Activated T-cell treated with anti-CD3 and anti-CD28 coated beads for 48 hours (primary cell): ENCODE data around the gene TET1.
"Not testable (repeated sequence)": the region's sequence is repeated elsewhere in the genome, so short reads cannot be mapped to it uniquely, and the experiment has no call there.

Experiments
- DNase-seq: peaks from one replicate; pipeline ENCODE4 v3.0.0-alpha.2; 2020; ENCODE audit warnings: low read depth

Gene TET1

DNA sequence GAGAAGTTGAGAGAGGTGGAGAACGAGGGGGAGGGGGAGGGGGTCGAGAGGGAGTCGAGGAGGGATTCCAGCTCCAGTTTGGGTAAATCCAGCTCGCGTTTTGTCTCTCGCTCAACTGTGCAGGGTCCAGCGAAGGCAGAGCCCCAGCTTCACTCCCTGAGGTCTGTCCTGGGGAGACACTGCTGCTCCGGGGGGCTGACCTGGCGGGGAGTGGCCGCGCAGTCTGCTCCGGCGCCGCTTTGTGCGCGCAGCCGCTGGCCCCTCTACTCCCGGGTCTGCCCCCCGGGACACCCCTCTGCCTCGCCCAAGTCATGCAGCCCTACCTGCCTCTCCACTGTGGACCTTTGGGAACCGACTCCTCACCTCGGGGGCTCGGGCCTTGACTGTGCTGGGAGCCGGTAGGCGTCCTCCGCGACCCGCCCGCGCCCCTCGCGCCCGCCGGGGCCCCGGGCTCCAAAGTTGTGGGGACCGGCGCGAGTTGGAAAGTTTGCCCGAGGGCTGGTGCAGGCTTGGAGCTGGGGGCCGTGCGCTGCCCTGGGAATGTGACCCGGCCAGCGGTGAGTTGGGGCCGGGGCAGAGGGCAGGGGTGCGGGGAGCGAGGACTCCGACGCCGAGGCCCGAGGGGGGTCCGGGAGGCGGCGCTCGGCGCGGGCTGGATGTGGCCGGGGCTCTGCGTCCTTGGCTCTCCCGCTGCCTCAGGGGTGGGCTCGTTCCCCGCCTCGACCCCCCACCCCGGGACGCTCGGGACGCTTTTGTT is at the start of gene TET1:
Gene TET1, plus strand, starts transcription at position 152 of the 757 bp plus-strand sequence. CDS start 12,002 bp downstream, outside the sequence.
- DNase-seq, result peak; percentile 7

GRCh38 chr10:68516216-68516615 is 43.9 kb upstream of the TET1 start:
- DNase-seq, result not testable (repeated sequence)

DNA sequence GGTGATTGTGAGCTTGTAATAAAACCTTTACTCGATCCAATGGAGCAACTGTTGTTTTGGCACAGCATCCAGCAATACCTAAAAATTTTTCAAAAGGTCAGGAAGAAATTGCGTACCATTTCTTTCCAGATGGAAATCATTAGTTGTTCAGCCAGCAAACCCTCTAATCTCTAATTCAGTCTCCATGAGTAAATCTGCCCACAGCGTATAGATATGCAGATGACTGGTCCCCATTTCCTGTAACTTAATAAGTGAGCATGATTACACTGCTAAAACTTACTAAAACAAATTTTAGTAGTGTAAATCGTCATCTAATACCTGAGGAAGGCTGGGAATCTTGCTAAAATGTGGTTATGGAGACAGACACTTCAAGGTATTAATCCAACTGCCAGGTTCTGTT is 43.4 kb upstream of the TET1 start:
- DNase-seq, result no peak

DNA sequence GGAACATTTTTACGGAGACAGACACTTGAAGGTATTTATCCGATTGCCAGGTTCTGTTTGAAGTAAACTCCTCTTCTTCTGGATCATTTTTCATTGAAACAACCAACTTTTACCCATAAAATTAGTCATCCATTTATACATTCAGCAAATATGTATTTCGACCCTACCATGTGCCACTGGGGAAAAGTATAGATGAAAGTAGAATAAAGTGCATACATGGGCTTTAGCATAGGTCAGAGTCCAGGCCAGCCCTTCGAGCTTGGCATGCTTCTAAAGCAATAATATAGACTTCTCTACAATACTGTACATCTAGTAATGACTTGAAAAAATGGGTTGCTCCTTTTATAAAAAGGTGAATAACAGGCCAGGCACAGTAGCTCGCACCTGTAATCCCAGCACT is 42.9 kb upstream of the TET1 start:
- no peak for DNase-seq

GRCh38 chr10:68518609-68519008 is 41.5 kb upstream of the TET1 start:
- not testable (repeated sequence) for DNase-seq

GRCh38 chr10:68525490-68526038 is 34.6 kb upstream of the TET1 start:
- DNase-seq, result not testable (repeated sequence)

DNA sequence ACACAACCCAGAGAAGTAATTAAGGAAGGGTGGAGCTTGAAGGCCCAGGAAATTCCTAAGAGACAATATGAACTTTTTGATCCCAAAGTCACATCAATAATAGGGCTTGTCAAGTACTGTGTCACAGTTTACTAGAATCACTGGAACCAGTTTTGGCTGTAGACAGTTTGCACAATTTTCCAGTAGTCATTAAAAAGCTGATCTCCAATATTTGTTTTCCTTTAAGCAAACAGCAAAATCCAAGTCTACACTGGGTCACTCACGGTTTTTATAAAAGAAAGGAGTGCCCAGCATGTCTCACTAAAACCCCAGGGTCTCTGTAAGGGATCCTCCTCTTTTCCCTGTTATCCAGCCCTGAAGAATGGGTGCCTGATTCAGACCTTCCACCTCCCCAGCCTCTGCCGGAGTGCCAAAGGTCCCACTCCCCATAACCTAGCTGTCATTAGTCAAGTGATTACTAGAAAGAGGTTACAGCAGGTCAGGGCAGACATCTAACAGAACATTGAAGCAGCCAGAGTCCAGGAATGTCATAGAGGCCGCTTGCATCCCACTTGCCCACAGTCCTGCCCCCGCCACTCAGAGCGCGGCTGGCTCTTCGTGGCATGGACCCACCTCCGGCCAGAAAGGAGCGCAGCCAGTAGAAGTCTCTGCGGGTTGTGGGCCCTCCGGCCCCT is 33.4 kb upstream of the TET1 start:
- DNase-seq, result no peak

GRCh38 chr10:68536973-68537372 is 23.2 kb upstream of the TET1 start:
- DNase-seq, result no peak

DNA sequence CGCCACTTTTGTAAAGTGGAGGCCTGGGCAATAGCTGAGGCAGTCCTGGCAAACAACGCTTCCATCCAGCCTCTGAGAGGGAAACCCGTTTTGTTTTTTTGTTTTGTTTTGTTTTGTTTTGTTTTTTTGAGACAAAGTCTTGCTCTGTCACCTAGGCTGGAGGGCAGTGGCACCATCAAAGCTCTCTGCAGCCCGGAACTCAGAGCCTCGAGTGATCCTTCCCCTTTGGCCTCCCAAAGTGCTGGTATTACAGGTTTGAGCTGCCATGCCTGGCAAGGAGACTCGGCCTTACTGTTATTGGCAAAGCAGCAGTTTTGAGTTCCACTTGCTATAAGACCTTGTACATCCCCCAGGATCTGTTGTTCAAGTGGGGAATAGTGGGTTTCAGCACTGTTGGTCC is 22.3 kb upstream of the TET1 start:
- DNase-seq, result no peak

GRCh38 chr10:68543004-68543918 is 16.9 kb upstream of the TET1 start:
- no peak for DNase-seq

- DNase-seq, result peak; percentile 12
Measured at GRCh38 chr10:68550747-68551411, 9.3 kb upstream of the TET1 start.

GRCh38 chr10:68553138-68553537 is 7.0 kb upstream of the TET1 start:
- DNase-seq, result no peak

- no peak for DNase-seq
Measured at GRCh38 chr10:68553599-68553998, 6.5 kb upstream of the TET1 start.

DNA sequence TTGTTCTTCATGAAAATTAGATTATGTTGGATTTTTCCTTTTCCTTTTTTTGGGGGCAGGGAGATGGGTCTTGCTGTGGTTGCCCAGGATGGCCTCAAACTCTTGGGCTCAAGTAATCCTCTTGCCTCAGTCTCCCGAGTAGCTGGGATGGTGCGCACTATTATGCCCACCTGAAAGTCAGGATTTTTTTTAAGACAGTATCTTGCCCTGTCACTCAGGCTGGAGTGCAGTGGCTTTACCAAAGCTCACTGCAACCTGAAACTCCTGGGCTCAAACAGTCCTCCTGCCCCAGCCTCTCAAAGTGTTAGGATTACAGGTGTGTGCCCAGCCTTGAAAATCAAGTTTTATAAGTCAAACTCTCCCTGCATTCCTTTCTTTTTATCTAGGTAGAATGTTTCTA is 1.7 kb upstream of the TET1 start:
- no peak for DNase-seq

DNA sequence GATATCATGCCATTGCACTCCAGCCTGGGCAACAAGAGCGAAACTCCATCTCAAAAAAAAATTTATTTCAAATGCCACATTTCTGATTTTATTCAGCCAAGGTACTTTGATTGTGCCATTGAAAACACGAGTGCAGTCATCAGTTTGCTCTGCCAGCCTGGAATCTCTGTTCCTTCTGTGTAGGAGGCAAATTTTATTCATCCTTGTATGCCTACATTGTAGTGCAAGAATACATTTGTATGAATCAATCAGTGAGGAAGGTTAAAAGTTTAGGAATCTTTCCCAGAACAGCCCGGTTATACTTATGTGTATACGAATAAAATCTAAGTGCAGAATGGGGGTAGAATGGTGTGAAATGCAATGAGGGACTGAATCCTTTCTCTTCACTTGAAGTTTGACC is 886 bp upstream of the TET1 start:
- no peak for DNase-seq

- DNase-seq, result no peak
Measured at GRCh38 chr10:68559841-68560185, 324 bp upstream of the TET1 start.

DNA sequence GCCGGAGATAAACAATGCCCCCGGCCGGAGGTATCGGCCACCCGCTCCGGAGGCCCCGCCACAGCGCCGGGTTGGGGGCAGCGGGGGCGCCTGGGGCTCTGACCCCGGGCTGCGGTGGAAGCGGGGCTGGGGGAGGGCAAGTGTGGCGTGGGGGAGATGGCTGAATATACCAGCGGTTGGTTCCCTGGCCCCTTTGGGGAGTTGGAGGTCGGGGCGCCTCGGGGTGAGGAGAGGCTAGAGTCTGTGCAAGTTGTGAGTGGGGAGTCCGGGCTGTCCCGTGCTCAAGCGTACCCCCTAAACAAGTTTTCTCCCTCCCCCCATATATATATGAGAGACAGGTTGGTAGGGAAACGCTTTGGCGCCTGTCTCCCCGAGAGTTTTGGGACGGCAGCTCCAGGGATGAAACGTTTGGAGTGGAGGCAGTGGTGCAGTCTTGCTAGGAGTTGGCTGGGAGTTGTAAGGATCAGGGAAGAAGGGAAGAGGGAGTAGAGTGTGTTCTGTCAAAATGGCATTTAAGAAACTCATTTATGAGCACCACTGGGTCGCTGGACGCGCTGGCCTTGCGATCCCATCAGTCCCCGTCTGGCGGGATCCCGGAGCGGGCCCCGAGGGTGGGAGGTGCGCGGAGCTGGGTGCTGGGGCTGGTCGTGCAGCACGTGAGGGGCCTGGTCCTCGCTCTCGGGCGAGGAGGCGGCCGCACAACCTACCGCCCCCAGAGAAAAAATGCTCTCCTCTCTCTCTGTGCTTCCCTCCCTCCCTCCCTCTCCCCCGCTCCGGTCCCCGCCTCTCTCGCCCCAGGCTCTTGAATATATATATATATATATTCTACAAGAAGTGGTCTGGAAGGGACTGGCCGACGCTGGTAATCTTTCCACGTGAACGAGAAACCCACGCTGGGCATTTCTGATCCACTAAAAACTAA is 1.1 kb downstream of the TET1 start:
- peak; percentile 6 for DNase-seq

DNA sequence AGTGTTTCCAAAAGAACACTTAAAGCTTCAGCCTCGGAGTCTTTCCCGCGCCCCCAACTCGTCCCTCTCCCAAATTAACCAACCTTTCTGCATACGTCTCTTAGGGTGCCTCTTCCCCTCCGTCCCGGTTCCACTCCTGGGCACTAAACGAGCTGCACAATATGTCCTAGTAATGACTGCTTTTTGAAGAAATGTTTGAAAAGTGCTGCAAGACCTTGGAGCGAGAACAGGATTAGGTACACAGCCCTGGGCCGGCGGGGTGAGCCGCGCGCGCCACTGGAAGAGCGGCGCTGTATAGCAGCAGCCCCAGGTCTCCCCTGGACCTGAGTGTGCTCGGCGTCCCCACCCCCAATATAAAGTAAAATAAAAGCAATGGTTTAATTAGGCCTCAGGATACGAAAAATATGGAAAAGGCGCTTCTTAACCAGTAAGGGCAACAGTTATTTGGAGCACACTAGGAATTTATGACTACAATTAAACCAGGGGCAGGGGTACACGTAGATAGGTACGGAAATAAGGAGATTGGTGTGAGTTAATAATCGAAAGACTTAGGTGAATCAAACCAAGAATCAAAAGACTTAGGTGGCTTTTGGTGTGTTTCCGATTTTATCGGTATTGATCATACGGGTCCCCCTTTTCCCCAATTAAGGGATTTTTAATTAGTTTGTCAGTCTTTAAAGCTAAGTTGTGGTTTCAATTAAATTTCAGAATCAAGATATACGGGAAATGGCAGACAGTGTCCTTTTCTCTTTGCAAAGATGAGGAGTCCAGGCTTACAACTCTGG is 1.9 kb downstream of the TET1 start:
- DNase-seq, result no peak

DNA sequence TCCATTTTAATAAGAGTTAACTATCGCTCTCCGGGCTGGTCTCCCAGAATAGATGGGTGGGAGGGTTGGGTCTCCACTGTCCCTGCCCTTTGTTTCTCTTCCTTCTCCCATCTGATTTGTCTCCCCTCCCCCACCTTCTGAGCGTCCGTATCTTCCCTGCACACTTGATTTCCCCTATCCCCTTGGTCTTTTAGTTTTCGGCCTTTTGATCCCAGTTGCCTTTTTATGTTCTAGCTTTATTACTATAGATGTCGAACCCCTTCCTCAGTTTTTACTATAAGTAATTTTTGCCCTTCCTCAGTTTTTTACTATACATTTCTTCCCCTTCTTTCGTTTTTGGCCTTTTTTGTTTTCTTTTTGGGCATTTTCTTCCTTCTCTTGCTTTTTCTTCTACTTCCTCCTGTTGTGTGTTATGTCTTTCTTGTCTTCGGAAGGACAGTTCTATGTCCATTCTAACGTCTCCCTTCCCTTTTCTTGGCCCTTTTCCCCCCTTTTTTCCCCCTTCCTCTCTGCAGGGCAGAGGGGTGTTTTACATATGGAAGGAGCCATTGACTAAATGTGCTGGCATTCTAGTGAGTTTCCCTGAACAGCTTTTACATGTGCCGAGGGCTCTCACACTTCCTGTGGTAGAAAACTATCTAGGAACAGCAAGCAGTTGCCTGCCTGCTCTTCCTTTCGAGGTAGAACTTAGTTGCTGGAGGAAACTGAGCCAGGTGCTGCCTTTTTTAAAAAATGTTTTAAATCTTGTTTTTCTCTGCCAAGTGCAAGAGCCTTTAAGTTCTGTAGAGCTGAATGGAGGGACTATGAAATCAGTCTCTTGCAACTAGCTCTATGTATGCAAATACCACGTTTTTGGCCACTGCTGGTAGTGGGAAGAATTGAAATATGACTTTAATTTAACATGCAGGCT is 2.8 kb downstream of the TET1 start:
- DNase-seq, result no peak
